Esophagus squamous epithelium (tissue), 4 donors: ENCODE results near the gene ADIPOR2.

Source experiments
- POLR2A ChIP-seq, 4 donors: fragments of 450-650 bp; IDR thresholded peaks; one replicate each; pipeline ENCODE4 v1.6.1; 2017; ENCODE audit warnings: antibody characterized with exemption in 4 of 4, mild to moderate bottlenecking in 4 of 4, moderate library complexity in 3 of 4
- TF ChIP-seq, protein P1 (sequence below), 6 experiments: fragments of 450-650 bp in 4 of 6; fragments of 200-600 bp in 2 of 6; sonication (generic) in 2 of 6; IDR thresholded peaks; one replicate each; pipeline ENCODE4 v1.5.1; 2016 to 2019; ENCODE audit warnings: antibody characterized with exemption in 6 of 6, mild to moderate bottlenecking in 4 of 6, moderate library complexity in 4 of 6

DNA sequence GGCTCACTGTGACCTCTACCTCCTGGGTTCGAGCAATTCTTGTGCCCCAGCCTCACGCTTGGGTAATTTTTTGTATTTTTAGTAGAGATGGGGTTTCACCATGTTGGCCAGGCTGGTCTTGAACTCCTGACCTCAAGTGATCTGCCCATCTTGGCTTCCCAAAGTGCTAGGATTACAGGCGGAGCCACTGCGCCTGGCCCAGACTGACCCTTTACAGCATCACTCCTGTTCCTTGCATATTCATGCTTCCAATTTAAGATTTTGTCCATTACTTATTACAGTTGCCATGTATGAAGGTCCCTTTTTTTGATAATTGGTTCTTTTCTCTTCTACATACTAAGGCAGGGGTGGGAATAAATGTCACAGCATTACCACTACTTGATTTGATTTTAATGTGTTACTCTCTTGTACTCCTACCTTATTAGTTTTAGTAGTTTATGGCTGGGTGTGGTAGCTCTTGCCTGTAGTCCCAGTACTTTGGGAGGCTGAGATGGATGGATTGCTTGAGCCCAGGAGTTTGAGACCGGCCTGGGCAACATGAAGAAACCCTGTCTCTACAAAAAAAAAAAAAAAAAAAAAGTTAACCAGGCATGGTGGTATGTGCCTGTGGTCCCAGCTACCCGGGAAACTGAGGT lies 46.9 kb downstream of the ADIPOR2 start:
- TF ChIP-seq POLR2A (IDR thresholded peaks at IDR 0.05): no peak
- TF ChIP-seq, protein P1, sequence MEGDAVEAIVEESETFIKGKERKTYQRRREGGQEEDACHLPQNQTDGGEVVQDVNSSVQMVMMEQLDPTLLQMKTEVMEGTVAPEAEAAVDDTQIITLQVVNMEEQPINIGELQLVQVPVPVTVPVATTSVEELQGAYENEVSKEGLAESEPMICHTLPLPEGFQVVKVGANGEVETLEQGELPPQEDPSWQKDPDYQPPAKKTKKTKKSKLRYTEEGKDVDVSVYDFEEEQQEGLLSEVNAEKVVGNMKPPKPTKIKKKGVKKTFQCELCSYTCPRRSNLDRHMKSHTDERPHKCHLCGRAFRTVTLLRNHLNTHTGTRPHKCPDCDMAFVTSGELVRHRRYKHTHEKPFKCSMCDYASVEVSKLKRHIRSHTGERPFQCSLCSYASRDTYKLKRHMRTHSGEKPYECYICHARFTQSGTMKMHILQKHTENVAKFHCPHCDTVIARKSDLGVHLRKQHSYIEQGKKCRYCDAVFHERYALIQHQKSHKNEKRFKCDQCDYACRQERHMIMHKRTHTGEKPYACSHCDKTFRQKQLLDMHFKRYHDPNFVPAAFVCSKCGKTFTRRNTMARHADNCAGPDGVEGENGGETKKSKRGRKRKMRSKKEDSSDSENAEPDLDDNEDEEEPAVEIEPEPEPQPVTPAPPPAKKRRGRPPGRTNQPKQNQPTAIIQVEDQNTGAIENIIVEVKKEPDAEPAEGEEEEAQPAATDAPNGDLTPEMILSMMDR (IDR thresholded peaks at IDR 0.05): no peak
